ENCODE measurements around the gene MTX1.

MTX1 gene

GRCh38 chr1:155261852-155262673, 53.6 kb downstream of the MTX1 start, which contains the start of gene SCAMP3:
TSS of gene SCAMP3 (minus strand) at chr1:155262360. CDS start at chr1:155262151, 209 bp downstream.
- DNase-seq (ENCODE audit: low read depth) = peak; percentile 98

GRCh38 chr1:155263067-155263466, 54.6 kb downstream of the MTX1 start:
- no peak for DNase-seq (ENCODE audit: low read depth)
